Erythroblast (primary cell): ENCODE results near the gene ZNRF1.

Experiments used
- GATA1 ChIP-seq: IDR thresholded peaks from 2 replicates; pipeline ENCODE4 v1.6.1; 2011; ENCODE audit warnings: low read depth, mild to moderate bottlenecking, control low read depth, low read length, moderate library complexity
- POLR2A ChIP-seq: IDR thresholded peaks from 2 replicates; pipeline ENCODE4 v1.6.1; 2011; ENCODE audit warnings: mild to moderate bottlenecking, low read length

DNA sequence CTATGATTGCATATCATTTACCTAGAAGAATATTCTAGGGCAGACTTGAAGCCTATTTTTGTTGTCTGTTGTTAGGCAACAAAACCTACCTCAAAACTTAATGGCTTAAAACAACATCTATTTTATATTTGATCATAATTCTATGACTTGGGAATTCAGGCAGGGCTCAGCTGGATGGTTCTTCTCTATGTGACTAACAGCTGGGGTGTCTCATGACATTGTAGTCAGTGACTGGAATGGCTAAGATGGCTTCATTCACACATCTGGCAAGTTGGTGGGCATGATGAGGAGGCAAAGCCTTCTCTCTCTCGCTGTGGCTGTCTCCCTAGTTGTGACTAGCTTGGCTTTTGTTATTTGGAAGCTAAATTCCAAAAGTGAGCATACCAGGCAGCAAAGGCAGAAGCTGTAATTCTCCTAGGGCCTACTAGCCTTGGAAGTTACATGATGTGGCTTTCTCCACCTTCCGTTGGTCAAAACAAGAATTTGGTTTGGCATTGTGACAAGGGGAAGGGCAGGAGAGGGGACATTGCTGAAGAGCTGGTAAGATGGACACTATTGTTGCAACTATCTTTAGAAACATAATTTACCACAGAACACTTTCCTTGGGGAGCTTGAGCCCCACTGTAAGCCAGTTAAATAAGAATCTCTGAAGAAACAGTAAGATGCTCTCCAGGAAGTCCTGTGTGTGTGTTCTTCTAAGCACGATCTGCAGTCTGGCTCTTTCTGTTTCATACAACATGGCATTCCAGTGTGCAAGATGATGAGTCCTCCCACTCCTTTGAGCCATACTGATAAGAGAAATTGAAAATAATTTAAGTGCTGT lies 39.4 kb downstream of the ZNRF1 start:
- no peak for TF ChIP-seq POLR2A
- TF ChIP-seq GATA1 = no peak
